Measurements from ENCODE around the gene GPC3. TPM values are rescaled to one million over a fixed set of nuclear protein-coding genes. Genes with fewer than 3 reads are reported as not detected.

The GPC3 gene
- total RNA-seq, 4 donors from 2014 or later = 1.2 to 13.3 (median 8.0) TPM

- TF ChIP-seq EP300 (IDR thresholded peaks at IDR 0.05) (no peak), POLR2AphosphoS5 (IDR thresholded peaks at IDR 0.05) (no peak), POLR2A (IDR thresholded peaks at IDR 0.05; ENCODE audit: low read depth) (no peak), CTCF (IDR thresholded peaks at IDR 0.05) (no peak)
- 41% methylated on average over 3 of the region's 3 CpGs for WGBS
- no peaks in the 10 kb centered on the region for H3K4me1 ChIP-seq
- no peaks in the 10 kb centered on the region for H3K9me3 ChIP-seq
- intact Hi-C loops (cut with DNase I) = no loop called here
- no peak overlapping the region for H3K27ac ChIP-seq (replicated peaks in 1 of 4)
- DNase-seq (ENCODE audit: extremely low spot score) = no peak
- H3K27me3 ChIP-seq = no peaks in the 10 kb centered on the region
- H3K36me3 ChIP-seq = no peaks in the 10 kb centered on the region
- H3K4me3 ChIP-seq = no peak overlapping the region
Observed at GRCh38 chrX:133580625-133581024, 404.8 kb downstream of the GPC3 start.

GRCh38 chrX:133579631-133580030 is 405.8 kb downstream of the GPC3 start:
- no peak overlapping the region for H3K27ac ChIP-seq (replicated peaks in 1 of 4)
- H3K9me3 ChIP-seq = no peaks in the 10 kb centered on the region
- WGBS = 73% methylated on average over 6 of the region's 6 CpGs
- no peaks in the 10 kb centered on the region for H3K4me1 ChIP-seq
- intact Hi-C loops (cut with DNase I) = no loop called here
- H3K36me3 ChIP-seq = no peaks in the 10 kb centered on the region
- no peak overlapping the region for H3K4me3 ChIP-seq
- no peak for DNase-seq (ENCODE audit: extremely low spot score)
- H3K27me3 ChIP-seq = no peaks in the 10 kb centered on the region
- TF ChIP-seq EP300 (IDR thresholded peaks at IDR 0.05) (no peak), POLR2A (IDR thresholded peaks at IDR 0.05; ENCODE audit: low read depth) (no peak), CTCF (IDR thresholded peaks at IDR 0.05) (no peak), POLR2AphosphoS5 (IDR thresholded peaks at IDR 0.05) (no peak)

GRCh38 chrX:133576876-133577275 is 408.5 kb downstream of the GPC3 start:
- no peak overlapping the region for H3K4me3 ChIP-seq
- 90% methylated on average over 3 of the region's 3 CpGs for WGBS
- DNase-seq (ENCODE audit: extremely low spot score) = no peak
- no peak overlapping the region for H3K27ac ChIP-seq (replicated peaks in 1 of 4)
- H3K27me3 ChIP-seq = no peaks in the 10 kb centered on the region
- no peak for TF ChIP-seq CTCF (IDR thresholded peaks at IDR 0.05)
- TF ChIP-seq EP300 (IDR thresholded peaks at IDR 0.05) = no peak
- TF ChIP-seq POLR2AphosphoS5 (IDR thresholded peaks at IDR 0.05) = no peak
- TF ChIP-seq POLR2A (IDR thresholded peaks at IDR 0.05; ENCODE audit: low read depth) = no peak
- H3K9me3 ChIP-seq = peaks cover 0 to 6% (median 0%) of the 10 kb centered on the region in 4 donors
- intact Hi-C loops (cut with DNase I) = no loop called here
- H3K4me1 ChIP-seq = no peaks in the 10 kb centered on the region
- H3K36me3 ChIP-seq = no peaks in the 10 kb centered on the region

GRCh38 chrX:133575501-133576136 is 409.8 kb downstream of the GPC3 start:
- H3K9me3 ChIP-seq = peaks cover 0 to 9% (median 0%) of the 10 kb centered on the region in 4 donors
- intact Hi-C loops (cut with DNase I) = no loop called here
- no peak for DNase-seq (ENCODE audit: extremely low spot score)
- no peaks in the 10 kb centered on the region for H3K36me3 ChIP-seq
- H3K4me3 ChIP-seq = no peak overlapping the region
- H3K4me1 ChIP-seq = no peaks in the 10 kb centered on the region
- 85% methylated on average over 5 of the region's 5 CpGs for WGBS
- H3K27me3 ChIP-seq = no peaks in the 10 kb centered on the region
- no peak overlapping the region for H3K27ac ChIP-seq (replicated peaks in 1 of 4)
- TF ChIP-seq CTCF (IDR thresholded peaks at IDR 0.05) (no peak), POLR2AphosphoS5 (IDR thresholded peaks at IDR 0.05) (no peak), EP300 (IDR thresholded peaks at IDR 0.05) (no peak)

GRCh38 chrX:133574716-133575115 is 410.7 kb downstream of the GPC3 start:
- H3K9me3 ChIP-seq = peaks cover 0 to 9% (median 0%) of the 10 kb centered on the region in 4 donors
- intact Hi-C loops (cut with DNase I) = no loop called here
- 79% methylated on average over 2 of the region's 2 CpGs for WGBS
- H3K4me3 ChIP-seq = no peak overlapping the region
- TF ChIP-seq POLR2AphosphoS5 (IDR thresholded peaks at IDR 0.05) (no peak), POLR2A (IDR thresholded peaks at IDR 0.05; ENCODE audit: low read depth) (no peak), CTCF (IDR thresholded peaks at IDR 0.05) (no peak), EP300 (IDR thresholded peaks at IDR 0.05) (no peak)
- H3K4me1 ChIP-seq = no peaks in the 10 kb centered on the region
- no peaks in the 10 kb centered on the region for H3K36me3 ChIP-seq
- no peak overlapping the region for H3K27ac ChIP-seq (replicated peaks in 1 of 4)
- H3K27me3 ChIP-seq = no peaks in the 10 kb centered on the region
- no peak for DNase-seq (ENCODE audit: extremely low spot score)

Measured in esophagus muscularis mucosa (tissue), 4 donors.